ENCODE measurements around the gene ALCAM.
"Not testable (repeated sequence)": the region's sequence is repeated elsewhere in the genome, so short reads cannot be mapped to it uniquely, and the experiment has no call there.

The ALCAM gene

DNA sequence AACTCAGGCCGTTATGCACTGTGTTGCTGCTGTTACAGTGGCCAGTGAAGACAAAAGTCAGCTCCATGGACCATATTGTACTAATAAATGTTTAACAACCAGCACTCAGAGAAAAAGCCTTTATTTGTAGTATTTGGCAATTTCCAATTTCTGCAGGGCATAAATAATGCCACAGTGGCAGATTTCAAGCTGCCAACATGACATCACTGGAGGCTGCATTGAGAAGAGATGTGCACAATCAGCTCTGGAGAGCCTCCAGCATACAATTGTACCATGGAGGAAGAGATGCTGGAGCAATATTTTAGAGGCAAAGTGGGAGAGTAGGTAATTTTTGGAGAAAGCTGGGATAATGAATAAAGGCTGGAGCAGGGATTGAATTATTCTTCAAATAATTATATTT, 9.7 kb upstream of the ALCAM start:
- no peak for DNase-seq

DNA sequence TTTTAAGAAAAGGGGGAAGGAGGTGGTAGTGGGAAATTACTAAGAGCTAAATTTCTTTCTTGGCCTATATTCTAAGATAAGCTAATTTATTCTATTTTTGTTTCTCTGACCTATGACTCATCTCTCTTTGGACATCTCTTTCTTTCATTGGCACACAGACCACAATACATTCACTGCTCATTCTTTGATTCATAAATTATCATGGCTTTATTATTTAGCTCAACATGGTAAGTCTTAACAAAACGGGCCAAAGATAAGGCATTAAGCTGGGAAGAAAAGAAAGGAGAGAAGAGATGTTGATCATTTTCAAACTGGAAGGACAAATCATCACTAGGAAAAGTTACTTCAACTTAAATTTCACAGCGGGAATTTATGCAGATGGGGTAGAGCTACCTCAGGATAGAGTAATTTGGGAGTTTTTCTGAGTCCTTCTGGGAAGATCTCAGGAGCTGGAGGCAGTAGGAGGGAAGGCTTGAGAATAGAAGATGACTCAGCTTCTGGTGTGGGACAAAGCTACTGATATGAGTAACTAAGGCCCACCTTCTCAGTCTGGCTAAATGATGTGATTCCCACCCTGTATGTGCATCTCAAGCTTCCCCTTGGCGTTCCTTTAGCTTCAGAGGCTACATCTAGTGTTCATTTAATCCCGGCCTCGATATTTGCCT, 7.5 kb upstream of the ALCAM start:
- DNase-seq: no peak

DNA sequence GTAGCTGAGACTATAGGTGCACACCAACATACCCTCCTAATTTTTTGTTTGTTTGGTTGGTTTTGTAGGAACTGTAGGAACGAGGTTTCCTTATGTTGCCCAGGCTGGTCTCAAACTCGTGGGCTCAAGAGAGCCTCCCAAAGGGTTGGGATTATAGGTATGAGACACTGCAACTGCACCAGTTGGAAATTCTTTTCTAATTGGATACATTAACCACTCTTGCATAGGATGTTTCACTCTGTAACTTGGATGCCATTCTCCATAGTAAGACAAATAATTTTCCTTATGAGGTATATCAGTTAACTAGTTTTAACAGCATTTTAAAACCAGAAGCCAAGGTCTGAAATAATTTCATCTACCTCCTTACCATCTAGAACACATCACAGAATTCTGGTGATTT, 6.7 kb upstream of the ALCAM start:
- DNase-seq: no peak

DNA sequence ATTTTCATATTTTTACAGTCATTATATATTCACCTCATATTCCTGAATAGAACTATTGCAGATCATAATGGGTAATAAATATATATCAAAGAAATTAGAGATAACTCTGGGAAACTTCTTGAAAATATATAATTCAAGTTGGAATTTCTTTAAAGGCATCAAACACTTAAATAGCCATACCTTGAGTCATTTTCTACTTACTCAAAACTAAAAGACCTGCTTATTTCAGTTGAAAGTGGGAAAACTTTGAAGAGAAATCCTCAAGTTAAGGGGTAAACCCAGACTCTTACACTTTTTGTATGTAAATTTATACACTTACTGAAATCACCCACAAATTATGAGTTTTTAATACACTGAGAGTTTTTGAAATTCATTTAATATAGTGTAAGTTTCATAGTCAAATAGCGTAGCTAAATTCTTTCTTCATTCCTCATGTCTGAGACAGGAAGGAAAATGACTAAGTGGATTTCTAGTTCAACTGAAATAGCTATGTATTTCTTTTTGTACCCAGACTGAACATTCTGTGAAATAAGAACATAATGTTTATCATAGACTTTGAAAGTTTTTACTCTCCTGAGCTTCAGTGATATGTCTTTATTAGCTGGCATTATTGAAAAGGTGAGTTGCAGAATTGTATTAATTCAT, 4.6 kb upstream of the ALCAM start:
- no peak for DNase-seq

DNA sequence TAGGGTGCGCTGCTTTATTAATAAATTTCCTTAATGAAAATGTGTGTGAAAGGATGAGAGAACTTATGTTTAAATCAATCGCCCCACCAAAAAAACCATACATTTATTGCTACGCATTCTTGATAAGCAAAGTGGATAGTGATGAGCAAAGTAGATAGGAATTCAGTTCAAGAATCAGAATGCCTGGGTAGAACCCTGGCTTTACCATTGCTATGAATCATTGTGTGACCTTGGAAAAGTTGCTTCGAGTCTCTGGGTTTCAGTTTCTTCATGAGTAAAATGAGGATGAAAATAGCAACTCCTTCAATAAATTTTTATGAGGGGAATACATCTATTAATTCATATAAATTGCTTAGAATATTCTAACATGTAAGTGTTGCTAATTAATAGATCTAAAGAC, 2.6 kb upstream of the ALCAM start:
- no peak for DNase-seq

DNA sequence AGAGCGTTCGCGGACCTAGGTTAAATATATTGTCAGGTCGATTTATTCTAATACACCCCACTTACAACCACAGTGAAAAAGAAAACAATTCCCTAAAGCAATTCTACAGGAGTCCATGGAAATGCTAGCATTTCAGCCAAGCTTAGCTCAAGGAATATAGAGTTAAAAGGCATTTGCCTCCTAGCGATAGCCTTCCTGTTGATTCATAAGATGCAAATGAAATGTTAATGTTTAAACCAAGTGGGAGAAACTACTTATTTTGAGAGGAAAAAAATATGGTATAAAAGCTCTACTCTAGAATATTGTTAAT, 1.7 kb upstream of the ALCAM start:
- no peak for DNase-seq

DNA sequence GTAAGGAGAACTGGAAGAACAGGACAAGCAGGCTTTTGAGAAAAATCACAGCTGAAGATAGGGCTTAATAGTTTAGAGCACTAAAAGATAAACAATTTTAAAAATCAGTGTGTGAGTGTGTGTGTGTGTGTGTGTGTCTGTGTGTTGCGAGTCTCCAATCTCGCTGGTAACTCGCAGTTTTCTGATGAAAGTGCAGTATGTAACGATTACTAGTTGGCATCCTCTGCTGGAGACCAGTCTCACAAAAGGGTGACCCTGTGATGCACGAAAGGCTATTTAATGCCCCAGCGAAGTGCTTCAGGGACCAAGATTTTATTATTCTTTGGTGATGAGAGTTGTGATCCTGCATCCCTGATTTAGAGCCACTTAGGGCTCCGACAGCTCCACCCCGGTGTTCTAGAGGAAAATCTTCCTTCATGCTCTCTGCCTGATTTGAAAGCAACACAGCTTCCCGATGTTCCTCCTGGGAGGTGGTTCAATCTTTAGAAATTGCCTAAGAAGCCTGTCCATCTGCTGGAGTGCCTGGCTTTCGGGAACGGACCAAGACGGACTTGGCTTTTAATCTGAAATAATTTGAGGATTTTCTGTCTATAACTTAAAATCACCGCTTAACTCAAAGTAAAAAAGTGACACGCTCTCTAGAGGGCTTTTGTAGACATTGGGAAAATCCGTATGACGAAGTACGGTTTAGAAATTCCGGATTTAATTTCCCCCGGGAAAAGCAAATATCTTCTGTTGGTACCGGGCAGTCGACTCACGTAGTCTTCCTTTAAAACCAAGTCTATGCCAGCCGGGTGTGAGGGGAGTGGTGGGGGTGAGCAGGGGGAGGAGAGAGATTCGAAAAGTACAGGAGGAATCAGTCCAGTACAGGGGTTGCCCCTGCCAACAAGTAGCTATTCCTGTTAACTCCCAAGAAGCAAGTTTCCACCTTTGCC, 1.1 kb upstream of the ALCAM start:
- DNase-seq: peak; percentile 49

DNA sequence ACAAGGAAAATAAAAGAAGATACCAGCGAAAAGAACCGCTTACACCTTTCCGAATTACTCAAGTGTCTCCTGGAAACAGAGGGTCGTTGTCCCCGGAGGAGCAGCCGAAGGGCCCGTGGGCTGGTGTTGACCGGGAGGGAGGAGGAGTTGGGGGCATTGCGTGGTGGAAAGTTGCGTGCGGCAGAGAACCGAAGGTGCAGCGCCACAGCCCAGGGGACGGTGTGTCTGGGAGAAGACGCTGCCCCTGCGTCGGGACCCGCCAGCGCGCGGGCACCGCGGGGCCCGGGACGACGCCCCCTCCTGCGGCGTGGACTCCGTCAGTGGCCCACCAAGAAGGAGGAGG, 325 bp downstream of the ALCAM start:
- DNase-seq: no peak

DNA sequence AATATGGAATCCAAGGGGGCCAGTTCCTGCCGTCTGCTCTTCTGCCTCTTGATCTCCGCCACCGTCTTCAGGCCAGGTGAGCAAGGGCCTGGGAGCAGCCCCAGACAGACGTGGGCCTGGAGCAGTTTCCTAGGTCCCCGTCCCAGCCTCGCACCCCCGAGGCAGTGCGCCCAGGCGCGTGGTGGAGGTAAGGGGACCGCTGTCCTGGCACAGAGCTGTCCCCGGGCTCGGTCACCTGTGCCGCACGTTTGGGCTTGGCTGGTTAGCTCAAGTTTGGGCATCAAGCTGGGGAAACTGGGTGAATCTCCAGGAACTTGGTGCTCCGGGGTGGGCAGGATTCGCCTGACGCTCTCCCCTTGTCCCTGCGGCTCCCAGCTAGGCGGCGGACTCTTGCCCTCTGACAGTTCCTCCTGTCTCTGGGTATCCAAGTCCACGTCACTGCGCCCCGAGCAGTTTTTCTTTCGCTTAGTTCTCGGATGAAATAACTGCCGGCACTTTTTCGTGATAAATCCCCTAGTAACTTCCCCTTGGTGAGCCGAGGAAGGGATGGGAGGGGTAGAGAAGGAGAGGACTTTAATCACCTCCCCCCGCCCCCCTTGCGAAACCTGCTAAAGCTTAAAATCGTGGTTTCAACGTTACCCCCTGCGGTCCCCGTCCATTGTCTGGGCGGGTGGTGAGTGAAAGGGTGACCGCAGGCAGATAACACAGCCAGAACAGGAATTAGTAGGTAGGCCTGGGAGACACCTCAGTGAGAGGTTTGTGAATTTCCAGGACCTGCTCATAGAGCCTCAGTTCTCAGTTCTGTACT, 901 bp downstream of the ALCAM start:
- DNase-seq: no peak

DNA sequence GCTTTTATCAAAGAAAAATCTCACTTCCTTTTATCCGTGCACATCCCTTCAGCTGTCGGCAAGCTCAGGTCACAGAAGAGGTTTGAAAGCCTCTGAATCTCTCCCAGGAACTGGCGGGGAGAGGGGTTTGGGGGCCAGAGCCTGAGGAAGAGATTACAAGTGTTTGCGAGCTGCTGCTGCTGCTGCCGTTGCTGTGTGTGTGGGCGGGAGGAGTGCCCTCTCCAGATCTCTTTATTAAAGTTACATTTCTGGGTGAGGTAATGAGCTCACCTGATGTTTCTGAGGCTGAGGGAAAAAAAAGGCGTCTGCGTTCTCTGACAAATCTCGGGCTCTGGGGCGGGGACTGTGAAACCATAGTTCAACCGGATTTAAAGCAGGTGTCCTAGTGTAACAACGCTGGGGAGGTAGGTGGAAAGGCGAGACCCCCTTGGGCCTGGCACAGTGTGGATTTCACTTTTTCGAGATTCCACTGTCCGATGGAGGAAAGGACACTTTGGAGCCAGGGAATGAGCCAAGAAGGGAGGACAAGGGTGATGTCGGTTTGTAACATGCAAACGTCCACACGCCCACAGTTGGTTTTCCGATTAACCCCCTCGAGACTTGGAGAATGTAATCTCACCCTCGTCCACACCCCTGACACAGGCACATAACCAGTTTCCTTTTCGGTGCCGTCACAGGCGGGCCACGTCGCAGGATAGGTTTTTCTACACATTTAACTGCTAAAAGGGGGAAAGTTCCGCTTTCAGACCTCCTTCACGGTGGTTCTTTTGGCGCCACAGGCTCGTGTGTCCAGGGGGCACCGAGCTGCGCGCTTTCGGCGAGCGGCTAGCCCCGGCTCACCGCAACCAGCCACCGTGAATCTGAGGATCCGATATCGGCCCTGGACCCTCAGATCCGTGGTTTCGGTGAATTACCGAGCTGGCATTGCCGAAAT, 2.1 kb downstream of the ALCAM start:
- DNase-seq: peak; percentile 62

DNA sequence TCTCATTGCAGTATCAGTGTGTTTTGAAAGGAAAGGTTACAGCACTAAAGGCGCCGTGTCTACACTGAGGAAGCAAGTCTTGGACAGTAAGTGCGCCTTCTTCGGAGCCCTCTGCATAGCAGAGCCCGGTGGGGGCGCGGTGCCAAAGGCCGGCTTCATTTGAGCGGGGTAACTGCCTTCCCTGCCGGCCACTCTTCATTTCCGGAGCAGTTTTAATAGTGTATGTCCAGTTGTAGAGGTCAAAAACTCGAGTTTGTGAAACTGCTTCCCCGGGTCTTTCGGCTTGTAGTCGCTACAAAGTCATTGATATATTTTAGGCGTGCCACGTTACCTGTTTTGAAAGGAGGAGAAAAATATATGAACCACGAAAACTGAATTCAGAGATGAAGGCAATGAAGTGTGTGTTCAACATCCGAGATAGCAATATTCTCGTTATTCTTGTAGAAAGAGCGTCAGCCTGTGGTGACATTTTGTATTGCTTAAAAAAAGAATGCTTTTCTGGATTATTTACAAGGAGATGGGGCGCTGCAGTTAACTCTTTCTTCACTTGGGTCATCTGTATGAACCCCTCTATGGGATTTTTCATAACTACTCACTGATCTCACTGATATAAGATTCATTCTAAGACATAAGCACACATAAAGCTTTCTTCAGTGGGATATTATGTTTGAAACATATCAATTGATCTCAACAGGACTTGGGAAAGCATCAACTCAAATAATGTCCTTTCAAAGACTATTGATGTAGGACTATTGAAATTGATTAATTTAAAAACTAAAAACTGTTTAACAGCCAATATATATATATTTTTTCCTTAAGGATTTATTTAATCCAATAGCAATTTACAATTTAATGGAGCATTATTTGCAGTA, 3.0 kb downstream of the ALCAM start:
- peak; percentile 39 for DNase-seq

DNA sequence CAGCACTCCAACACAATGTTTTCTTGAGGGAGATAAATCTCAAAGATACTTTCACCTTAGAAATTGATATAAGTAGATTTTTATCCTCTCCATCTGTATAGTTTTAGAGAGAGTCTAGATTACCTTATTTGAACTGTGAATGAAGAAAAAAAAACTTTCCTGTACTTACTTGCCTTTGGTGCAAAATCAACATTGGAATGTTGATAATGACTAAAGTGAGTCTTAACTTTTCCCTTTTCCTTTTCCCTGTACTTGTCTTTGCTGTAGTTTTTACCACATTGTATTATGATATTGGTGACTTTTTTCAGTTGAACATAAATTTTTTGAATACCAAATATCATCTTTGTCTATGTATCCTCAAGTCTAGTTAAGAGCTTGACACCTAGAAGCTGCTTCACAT, 6.7 kb downstream of the ALCAM start:
- no peak for DNase-seq

DNA sequence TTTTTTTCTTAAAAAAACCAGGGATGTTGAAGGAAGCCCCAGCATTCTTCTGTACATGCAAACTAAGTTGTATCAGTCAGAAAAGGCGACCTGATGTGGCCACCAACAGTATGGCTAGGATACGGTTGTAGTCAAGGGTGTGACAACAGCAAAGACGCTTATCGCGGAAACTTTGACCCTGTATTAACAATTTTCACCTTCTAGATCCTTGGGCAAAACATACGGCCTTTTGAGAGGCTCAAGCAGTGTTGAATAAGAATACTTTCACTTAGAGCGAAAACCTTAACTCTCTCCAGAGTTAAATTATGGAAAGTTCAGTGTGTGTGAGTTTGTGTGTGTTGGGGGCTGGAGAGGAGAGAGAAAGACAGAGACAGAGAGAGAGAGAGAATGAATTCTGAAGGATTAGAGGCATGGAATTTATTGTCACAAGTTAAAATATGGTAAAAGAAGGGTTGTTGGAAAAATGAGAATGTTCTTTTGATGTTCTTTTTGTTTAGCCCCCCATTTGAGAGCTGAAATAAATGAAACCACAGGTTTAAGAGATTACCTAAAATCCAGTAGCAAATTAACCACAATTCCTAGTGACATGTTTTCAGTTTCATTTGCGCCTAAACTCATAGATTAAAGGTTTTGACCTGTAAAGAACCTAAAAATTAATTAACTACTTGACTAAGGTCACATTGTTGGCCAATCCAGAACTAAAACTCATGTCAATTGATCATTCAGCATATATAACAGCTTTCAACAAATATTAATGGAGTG, 9.2 kb downstream of the ALCAM start:
- DNase-seq: no peak

DNA sequence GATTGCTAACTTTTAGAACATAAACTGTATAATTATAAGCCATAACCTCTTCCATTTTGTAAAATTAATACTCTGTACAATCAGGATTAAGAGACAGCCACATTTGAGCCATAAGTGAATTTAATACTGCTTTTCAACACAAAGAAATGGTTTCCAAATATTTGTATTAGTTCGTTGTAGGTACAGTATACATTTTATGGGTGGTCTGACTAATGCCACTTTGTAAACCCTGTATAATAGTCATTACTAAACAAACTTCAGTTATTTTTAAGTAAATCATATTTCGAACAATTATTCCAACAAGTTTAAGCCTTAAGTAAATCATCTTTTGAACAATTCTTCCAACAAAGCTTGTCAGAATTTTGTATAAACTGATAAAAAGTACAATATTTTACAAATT, 11.0 kb downstream of the ALCAM start:
- no peak for DNase-seq

DNA sequence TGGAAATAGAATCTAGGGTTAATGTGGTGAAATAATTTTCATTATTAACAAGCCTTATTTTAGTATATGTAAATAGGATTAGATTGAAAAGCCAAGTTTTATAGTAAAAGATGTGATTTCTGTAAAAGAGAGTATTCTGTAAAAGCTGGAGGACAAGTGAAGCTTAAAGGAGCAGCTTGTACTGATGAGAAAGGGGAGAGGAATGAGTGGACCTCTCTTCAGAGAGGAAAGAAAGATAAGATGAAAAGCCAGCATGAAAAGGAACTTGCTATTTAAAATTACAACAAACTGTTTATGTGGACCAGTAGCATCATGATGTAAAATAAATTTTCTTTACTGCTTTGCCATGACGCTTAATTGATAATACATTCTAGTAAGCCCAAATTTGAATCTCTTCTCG, 18.5 kb downstream of the ALCAM start:
- DNase-seq: no peak

DNA sequence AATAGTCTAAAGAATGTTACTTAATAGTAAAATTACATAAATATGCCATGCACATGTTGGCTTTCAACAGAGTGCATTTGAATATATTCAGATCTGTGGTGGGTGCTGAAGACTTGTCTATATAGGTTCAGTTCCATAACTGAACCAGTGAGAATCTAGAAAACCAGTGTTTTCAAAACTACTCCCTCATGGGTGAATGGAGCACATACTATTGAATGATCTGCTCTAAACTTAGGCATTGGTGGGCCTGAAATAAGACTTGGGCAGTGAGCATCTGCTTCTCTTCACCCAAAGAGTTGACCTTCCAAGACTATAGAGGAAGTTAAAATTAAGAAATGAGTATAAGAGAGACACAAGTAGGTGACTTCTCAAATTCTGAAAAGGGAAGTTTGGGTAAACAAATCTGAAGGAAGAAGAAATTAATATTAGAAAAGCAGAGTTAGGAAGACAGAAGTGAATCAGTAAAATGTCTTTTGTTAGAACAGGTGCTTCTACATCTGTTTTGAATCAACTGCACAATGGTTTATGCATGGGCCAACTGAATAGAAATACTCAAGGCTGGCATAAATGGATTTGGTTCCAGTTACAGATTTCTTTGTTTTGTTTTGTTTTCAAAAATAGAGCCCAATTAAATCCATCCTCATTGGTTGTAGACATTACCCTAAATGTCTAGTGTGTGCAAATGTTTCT, 19.3 kb downstream of the ALCAM start:
- peak; percentile 47 for DNase-seq

DNA sequence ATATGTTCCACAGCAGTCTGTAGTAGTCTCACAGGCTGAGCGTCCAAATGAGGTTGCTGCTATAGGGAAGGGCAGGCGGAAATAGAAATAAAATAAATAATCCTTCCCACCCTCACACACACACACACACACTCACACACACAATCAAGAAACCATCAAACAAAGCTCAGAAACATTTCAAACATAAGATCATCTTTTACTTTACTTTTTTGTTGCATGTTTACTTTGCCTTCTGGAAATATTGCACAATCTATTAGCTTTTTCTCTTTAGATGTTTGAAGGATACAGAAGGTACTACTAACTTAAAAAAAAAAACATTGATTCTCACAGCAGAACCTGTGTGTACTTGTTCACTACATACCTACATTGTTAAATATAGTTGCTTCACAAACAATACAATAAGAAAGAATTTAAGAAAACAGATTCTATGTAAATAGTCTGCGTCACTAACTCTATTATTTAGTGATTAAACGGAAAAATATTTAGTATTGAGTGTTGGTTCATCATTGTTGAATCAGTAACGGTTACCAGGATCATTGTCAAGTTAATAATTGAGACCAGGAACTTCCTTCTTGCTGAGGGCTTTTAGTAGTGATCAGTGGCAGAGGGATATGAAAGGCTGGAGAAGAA, 20.5 kb downstream of the ALCAM start:
- DNase-seq: no peak

DNA sequence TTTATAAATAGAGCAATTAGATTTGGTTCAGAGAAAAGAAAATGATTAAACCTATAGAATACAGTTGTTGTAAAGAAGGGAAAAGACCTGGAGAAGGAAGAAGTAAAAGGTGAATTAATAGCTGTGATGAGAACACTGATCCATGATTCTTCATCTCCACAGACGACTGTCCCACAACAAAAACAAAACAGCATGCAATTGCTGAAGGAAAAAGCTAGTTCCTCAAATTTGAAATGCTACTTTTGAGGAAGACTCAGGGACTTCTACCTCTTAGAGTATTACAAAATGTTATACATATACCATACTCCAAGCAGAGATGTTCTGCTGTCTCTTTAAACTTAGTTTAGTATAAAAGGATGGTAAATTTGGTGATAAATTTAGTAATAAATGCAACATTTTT, 21.5 kb downstream of the ALCAM start:
- DNase-seq: no peak

DNA sequence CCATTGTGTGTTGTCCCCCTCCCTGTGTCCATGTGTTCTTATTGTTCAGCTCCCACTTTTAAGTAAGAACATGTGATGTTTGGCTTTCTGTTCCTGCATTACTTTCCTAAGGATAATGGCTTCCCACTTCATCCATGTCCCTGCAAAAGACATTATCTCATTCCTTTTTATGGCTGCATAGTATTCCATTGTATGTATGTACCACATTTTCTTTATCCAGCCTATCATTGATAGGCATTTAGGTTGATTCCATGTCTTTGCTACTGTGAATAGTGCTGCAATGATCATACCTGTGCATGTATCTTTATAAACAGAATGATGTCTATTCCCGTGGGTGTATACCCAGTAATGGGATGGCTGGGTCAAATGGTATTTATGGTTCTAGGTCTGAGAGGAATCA, 23.1 kb downstream of the ALCAM start:
- DNase-seq: not testable (repeated sequence)
